Stimulated activated naive B cell treated with anti-CD40 and anti-IgM and Interleukin-4, amounts not matched to agents 10 μg/mL and 1 μg/mL and 100 μg/mL, for 72 hours (primary cell): ENCODE measurements around the gene EXOC3L1.

Experiments
- ATAC-seq, 2 donors: fragments of 150-1000 bp; cut with Tn5 transposase; replicated peaks; 2 replicates each; pipeline ENCODE4 v1.10.0; 2021; ENCODE audit warnings: moderate library complexity in 1 of 2
- DNase-seq: peaks from one replicate; pipeline ENCODE4 v3.0.0; 2021
- H3K27ac Mint-ChIP-seq: one replicate; pipeline ENCODE4 v1.8.0; 2022; ENCODE audit warnings: mild to moderate bottlenecking, mixed read lengths
- H3K27me3 Mint-ChIP-seq, 2 donors: one replicate each; pipeline ENCODE4 v1.8.0; 2022; ENCODE audit warnings: mixed read lengths in 2 of 2
- H3K36me3 Mint-ChIP-seq, 2 donors: one replicate each; pipeline ENCODE4 v1.8.0; 2022; ENCODE audit warnings: mixed read lengths in 2 of 2, mild to moderate bottlenecking in 1 of 2
- H3K4me1 Mint-ChIP-seq, 2 donors: one replicate each; pipeline ENCODE4 v1.8.0; 2022; ENCODE audit warnings: mixed read lengths in 2 of 2, mild to moderate bottlenecking in 1 of 2
- H3K4me3 Mint-ChIP-seq, 2 donors: one replicate each; pipeline ENCODE4 v1.8.0; 2022; ENCODE audit warnings: mild to moderate bottlenecking in 2 of 2, mixed read lengths in 2 of 2, moderate library complexity in 1 of 2
- H3K9me3 Mint-ChIP-seq, 2 donors: one replicate each; pipeline ENCODE4 v1.8.0; 2022; ENCODE audit warnings: mixed read lengths in 2 of 2, mild to moderate bottlenecking in 1 of 2

Gene EXOC3L1

GRCh38 chr16:67228034-67228785 is 38.3 kb upstream of the EXOC3L1 start:
- peak overlapping the region; percentile 92 to 98 for H3K4me3 Mint-ChIP-seq
- H3K9me3 Mint-ChIP-seq, result no peaks in the 10 kb centered on the region
- H3K27ac Mint-ChIP-seq, result peak overlapping the region; percentile 98
- no peak for ATAC-seq
- peaks cover 39 to 56% of the 10 kb centered on the region in 2 donors for H3K36me3 Mint-ChIP-seq
- no peaks in the 10 kb centered on the region for H3K27me3 Mint-ChIP-seq
- DNase-seq, result no peak
- H3K4me1 Mint-ChIP-seq, result peaks cover 37 to 39% of the 10 kb centered on the region in 2 donors

GRCh38 chr16:67227567-67227921 is 37.6 kb upstream of the EXOC3L1 start:
- Mint-ChIP-seq H3K27ac (peak overlapping the region; percentile 98), H3K4me3 (peak overlapping the region; percentile 92 to 98), H3K27me3 (no peaks in the 10 kb centered on the region), H3K36me3 (peaks cover 39 to 56% of the 10 kb centered on the region in 2 donors), H3K9me3 (no peaks in the 10 kb centered on the region), H3K4me1 (peaks cover 37 to 39% of the 10 kb centered on the region in 2 donors)
- DNase-seq (no peak), ATAC-seq (no peak)

DNA sequence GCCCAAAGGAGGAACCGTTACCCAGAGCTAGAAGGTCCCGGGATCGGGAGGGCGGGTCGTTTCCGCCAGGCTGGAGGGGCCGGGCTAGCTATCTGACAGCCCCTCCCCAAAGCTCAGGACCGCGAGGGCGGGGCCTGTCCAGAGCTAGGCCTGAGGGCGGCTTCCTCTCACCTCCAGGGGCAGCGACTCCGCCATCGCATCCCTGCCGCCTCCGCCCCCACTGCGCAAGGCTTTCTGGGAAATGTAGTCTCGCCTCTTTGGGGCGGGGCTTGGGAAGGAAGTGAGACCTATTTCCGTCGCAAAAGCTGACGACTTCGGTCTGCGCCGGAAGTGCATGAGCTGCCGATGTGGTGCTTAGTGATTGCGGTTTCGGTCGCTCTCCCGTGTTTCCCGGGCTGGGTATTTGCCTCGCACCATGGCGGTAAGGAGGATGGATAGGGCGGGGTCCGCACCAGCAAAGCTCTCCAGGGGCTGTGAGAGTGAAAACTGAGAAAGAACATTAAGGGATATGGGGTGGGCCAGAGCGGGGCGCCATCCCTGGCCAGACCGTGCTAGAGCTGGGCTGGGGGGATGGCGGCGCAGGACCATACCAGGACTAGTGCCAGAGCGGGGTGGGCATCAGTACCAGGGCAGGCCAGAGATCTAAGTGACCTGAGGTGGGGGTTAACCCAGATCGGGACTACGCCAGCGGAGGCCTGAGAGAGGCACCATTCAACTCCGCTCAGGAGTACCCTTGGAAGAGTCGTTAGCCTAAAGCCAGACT is 37.0 kb upstream of the EXOC3L1 start, which contains the start of gene TMEM208:
TMEM208 (plus strand) TSS at position 327 of the 763 bp plus-strand sequence; CDS start at position 416, 89 bp downstream.
- H3K27ac Mint-ChIP-seq, result peak within 1 kb of the TSS; percentile 98
- no peaks in the 10 kb centered on the region for H3K27me3 Mint-ChIP-seq
- peaks cover 33 to 52% of the 10 kb centered on the region in 2 donors for H3K36me3 Mint-ChIP-seq
- H3K4me3 Mint-ChIP-seq, result peak within 1 kb of the TSS; percentile 92 to 98
- no peaks in the 10 kb centered on the region for H3K9me3 Mint-ChIP-seq
- peak; percentile 99 for DNase-seq
- H3K4me1 Mint-ChIP-seq, result peaks cover 37 to 39% of the 10 kb centered on the region in 2 donors
- peak; percentile 95 to 97 for ATAC-seq

DNA sequence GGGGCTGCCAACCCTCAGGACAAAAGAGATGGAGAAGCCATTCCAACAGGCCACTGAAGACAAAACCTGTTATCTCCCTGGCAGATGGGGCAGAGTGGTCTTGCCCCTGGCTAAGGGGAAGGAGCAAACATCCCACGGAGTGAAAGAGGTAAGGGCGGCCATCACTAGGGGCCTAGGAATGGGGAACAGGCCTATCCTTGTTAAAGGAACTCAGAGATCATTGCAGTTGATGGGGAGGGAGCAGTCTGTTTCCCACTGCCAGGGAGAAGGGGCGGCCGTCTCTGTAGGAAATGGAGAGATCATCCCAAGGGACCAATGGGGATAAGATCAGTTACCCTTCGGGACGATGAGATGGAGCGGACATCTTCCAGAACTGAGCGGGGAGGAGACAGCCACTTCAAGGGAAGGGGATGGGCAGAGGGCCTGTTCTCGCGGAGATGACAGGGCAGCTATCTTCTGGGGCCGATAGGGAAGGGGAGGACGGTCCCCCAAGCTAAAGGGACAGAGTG is 36.4 kb upstream of the EXOC3L1 start:
- peaks cover 37 to 39% of the 10 kb centered on the region in 2 donors for H3K4me1 Mint-ChIP-seq
- peak overlapping the region; percentile 92 to 98 for H3K4me3 Mint-ChIP-seq
- H3K27me3 Mint-ChIP-seq, result no peaks in the 10 kb centered on the region
- ATAC-seq, result peak; percentile 2 to 6
- no peak for DNase-seq
- H3K9me3 Mint-ChIP-seq, result no peaks in the 10 kb centered on the region
- peaks cover 30 to 45% of the 10 kb centered on the region in 2 donors for H3K36me3 Mint-ChIP-seq
- H3K27ac Mint-ChIP-seq, result peak overlapping the region; percentile 98

DNA sequence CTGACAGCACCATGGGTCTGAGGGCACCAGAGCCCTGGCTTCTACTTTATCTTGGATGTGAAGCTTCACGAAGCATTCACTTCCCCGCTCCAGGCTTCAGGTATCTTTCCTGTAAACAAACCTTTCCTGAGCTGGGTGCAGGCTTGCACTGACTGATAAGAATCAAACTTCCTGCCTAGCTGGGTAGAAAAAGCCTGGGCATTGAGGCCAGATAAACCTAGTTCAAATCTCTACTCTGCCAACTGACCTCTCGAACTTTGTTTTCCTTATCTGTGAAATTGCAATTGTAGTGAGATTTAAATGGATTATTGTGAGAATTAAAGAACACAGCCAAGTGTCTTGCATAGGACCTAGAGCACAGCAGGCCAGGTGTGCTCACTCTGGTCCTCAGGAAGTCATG is 34.1 kb upstream of the EXOC3L1 start:
- H3K9me3 Mint-ChIP-seq, result no peaks in the 10 kb centered on the region
- peaks cover 31 to 34% of the 10 kb centered on the region in 2 donors for H3K4me1 Mint-ChIP-seq
- no peaks in the 10 kb centered on the region for H3K27me3 Mint-ChIP-seq
- H3K36me3 Mint-ChIP-seq, result peaks cover 14 to 24% of the 10 kb centered on the region in 2 donors
- DNase-seq (no peak), ATAC-seq (no peak)
- H3K4me3 Mint-ChIP-seq, result no peak overlapping the region
- no peak overlapping the region for H3K27ac Mint-ChIP-seq

DNA sequence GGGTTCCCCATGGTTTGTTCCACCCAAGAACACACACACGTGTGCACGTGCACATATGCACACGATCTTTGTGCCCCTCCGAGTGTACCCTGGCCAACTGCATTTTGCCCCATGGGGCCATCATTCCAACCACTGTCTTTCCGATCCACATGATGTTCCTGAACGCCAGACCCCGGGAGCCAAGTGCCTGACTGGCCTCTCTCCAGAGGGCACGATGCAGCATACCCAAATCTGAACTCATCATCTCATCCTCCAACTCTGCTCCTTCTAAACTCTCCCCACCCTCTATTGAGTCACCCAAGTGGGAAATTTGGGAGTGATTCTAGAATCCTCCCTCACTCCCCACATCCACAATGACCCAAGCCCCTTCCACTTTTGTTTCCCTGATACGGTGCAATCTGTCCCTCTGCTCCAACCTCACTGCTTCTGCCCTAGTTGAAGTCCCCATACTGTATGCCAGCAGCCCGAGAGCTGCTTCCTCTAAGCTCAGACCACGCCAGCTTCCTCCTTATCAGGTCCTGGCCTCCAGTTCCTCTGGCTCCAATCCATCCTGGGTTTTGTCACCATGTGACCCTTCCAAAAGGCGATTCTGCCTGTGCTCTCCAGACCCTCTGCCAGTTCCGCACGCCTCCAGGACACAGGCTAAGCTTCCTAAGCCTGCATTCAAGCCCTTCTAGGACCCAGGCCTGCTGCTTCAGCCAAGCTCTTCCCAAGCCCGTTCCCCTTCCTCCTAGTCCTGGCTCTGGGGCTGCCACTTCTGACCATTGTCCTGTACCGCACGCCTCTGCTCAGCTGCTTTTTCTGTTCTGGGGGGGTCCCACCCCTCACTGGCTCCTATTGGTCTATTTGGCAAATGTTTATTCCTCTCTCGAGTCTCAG is 26.9 kb upstream of the EXOC3L1 start:
- no peak for ATAC-seq
- peaks cover 5 to 9% of the 10 kb centered on the region in 2 donors for H3K36me3 Mint-ChIP-seq

DNA sequence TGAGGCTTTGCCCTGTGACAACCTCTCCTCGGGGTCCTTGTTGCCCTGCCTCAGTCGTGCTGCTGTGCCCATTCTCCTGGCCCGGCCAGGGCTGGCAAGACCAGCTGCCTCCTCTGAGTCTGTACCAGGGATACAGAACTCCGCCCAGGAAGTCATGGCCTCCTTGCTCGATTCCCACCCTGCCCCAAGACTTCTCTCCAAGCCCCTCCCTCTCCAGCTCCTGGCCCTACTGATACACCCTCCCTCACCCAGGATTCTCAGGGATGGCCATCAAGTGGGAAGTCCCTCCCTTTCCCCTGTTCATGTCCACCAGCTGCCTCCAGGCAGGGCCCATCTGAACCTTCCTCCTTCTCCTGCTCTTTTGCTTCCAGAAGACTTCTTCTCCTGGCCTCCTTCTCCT is 25.8 kb upstream of the EXOC3L1 start:
- DNase-seq (no peak), ATAC-seq (no peak)
- peaks cover 0 to 7% of the 10 kb centered on the region in 2 donors for H3K4me1 Mint-ChIP-seq
- peaks cover 5 to 14% of the 10 kb centered on the region in 2 donors for H3K36me3 Mint-ChIP-seq
- H3K9me3 Mint-ChIP-seq, result no peaks in the 10 kb centered on the region
- no peaks in the 10 kb centered on the region for H3K27me3 Mint-ChIP-seq
- no peak overlapping the region for H3K4me3 Mint-ChIP-seq
- no peak overlapping the region for H3K27ac Mint-ChIP-seq

More for the DNA sequence above, 26.9 kb upstream of the EXOC3L1 start:
- no peak for DNase-seq
- peaks cover 0 to 7% of the 10 kb centered on the region in 2 donors for H3K4me1 Mint-ChIP-seq
- H3K27ac Mint-ChIP-seq, result no peak overlapping the region
- H3K4me3 Mint-ChIP-seq, result no peak overlapping the region
- H3K27me3 Mint-ChIP-seq, result no peaks in the 10 kb centered on the region
- H3K9me3 Mint-ChIP-seq, result no peaks in the 10 kb centered on the region

DNA sequence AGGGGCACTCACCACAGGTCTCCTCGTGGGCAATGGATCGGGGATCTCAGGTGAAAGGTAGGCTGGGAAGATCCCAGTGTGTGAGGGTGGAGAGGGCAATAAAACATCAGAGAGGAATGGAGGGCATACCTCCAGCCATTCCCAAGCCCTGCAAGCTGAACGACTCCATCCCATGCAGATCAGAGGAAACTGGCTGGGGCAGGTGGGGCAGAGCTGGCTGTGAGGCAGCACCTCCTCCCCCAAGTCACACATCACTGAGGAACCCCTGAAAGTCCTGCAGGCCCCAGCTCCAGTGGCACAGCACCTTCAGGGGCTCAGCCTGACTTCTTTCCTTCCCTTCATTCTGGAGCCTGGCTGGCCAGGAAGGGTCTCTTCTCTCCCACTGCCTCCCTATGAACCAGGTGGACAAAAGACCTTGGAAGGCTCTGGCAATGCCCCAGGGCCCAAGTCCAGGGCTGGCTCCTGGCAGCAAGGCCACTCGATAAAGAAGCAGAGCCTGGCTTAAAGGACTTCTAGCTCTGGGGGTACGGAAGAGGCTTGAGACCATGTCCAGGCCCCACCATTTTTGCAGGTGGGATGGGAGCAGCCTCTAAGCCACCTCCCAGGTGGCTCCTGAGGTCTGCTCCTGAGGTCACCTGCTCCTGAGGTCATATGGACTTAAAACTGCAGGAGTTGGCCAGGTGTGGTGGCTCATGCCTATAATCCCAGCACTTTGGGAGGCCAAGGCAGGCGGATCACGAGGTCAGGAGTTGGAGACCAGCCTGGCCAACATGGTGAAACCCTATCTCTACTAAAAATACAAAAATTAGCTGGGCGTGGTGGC is 23.5 kb upstream of the EXOC3L1 start:
- Mint-ChIP-seq H3K36me3 (peaks cover 3 to 14% of the 10 kb centered on the region in 2 donors), H3K27ac (no peak overlapping the region), H3K27me3 (no peaks in the 10 kb centered on the region), H3K4me1 (peaks cover 0 to 7% of the 10 kb centered on the region in 2 donors), H3K4me3 (no peak overlapping the region), H3K9me3 (no peaks in the 10 kb centered on the region)
- DNase-seq (no peak), ATAC-seq (no peak)

GRCh38 chr16:67212766-67213165 is 22.8 kb upstream of the EXOC3L1 start:
- Mint-ChIP-seq H3K4me1 (peaks cover 0 to 7% of the 10 kb centered on the region in 2 donors), H3K9me3 (no peaks in the 10 kb centered on the region), H3K27me3 (no peaks in the 10 kb centered on the region), H3K36me3 (peaks cover 3 to 13% of the 10 kb centered on the region in 2 donors), H3K27ac (no peak overlapping the region), H3K4me3 (no peak overlapping the region)
- ATAC-seq (no peak), DNase-seq (no peak)

DNA sequence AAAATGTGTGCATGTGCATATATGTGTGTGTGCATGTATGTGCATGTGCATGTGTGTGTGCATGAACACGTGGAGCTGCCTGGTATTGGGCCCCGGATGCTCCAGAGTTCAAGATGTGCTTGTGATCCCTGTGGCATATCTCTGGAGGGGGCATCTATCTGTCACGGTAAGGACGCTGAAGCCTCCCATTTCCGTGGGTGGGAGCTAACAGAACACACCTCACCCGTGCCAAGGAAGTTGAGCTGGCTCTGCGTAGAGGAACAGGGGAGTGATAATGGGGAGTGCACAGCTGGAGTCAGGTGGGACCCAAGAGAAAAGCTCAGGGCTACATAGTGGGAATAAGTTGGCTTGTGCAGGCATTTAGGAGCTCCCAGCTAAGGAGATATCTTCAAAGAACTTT is 21.7 kb upstream of the EXOC3L1 start:
- H3K36me3 Mint-ChIP-seq, result peaks cover 0 to 11% of the 10 kb centered on the region in 2 donors

DNA sequence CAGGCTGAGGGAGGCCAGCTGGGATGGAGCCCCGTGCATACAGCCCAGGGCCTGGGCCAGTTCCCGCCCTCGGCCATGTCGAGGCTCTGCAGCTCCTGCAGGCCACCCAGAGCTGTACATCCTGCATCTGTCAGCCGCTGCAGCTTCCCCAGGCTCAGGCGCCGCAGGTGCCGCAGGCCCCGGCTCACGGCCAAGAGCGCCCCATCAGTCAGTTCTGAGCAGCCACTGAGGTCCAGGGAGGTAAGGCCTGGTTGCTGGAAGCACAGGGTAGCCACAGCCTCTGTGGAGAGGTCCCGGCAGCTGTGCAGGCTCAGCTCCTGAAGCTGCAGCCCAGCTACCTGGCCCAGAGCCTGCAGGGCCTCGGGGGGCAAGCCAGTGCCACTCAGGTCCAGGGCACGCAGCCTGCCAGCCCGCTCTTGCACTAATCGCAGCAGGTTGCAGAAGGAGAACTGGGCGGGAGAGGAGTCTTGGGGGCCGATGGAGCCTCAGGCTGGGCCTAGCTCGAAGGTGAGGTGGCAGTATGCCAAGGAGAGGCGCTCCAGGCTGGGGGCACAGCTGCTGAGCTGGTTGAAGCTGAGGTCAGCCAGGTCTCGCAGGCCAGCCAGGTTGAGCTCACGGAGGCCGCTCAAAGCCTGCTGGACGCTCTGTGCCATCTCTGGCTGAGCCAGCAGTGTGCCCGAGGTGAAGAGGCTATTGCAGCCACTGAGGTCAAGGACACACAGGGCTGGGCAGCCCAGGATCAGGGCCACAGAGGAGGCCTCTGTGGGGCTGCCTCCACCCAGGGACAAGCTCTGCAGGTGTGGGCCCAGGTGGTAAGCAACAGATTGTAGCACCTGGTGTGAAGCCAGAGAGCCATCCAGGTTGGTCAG is 20.4 kb upstream of the EXOC3L1 start:
- DNase-seq (no peak), ATAC-seq (no peak)
- no peaks in the 10 kb centered on the region for H3K27me3 Mint-ChIP-seq
- H3K4me3 Mint-ChIP-seq, result no peak overlapping the region
- H3K27ac Mint-ChIP-seq, result no peak overlapping the region
- peaks cover 3 to 21% of the 10 kb centered on the region in 2 donors for H3K36me3 Mint-ChIP-seq
- peaks cover 0 to 3% of the 10 kb centered on the region in 2 donors for H3K4me1 Mint-ChIP-seq
- no peaks in the 10 kb centered on the region for H3K9me3 Mint-ChIP-seq

More for the DNA sequence above, 21.7 kb upstream of the EXOC3L1 start:
- Mint-ChIP-seq H3K27me3 (no peaks in the 10 kb centered on the region), H3K27ac (no peak overlapping the region), H3K4me1 (peaks cover 0 to 1% of the 10 kb centered on the region in 2 donors), H3K4me3 (no peak overlapping the region), H3K9me3 (no peaks in the 10 kb centered on the region)
- ATAC-seq (no peak), DNase-seq (no peak)

DNA sequence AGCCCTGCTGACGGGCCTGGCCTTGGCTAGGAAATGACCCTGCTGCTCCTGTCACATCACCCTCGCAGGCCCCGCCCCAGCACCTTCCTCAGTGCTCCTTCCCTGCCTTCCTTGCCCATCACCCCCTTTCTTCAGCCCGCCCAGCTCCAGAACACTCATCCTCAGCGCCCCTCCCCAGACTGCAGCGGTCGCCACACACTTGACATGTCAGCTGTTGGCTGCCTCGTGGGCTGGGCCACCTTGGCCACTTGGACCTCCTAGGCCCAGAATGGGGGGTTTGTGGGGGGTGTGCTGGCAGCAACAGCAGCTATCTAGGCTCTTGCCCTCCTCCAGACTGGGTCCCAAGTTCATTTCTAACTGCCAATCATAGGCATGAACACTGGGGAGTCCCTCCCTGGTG is 19.6 kb upstream of the EXOC3L1 start:
- DNase-seq (no peak), ATAC-seq (no peak)
- Mint-ChIP-seq H3K4me3 (peak overlapping the region in 1 of 2 donors; percentile 7), H3K4me1 (peaks cover 0 to 3% of the 10 kb centered on the region in 2 donors), H3K27me3 (no peaks in the 10 kb centered on the region), H3K27ac (no peak overlapping the region), H3K9me3 (no peaks in the 10 kb centered on the region), H3K36me3 (peaks cover 3 to 29% of the 10 kb centered on the region in 2 donors)
